ENCODE measurements around the gene POLE. TPM values are rescaled to one million over a fixed set of nuclear protein-coding genes. Genes with fewer than 3 reads are reported as not detected.
A peak's percentile ranks its signal among the peaks of the same experiment; 100 is the strongest.
"Not testable (repeated sequence)": the region's sequence is repeated elsewhere in the genome, so short reads cannot be mapped to it uniquely, and the experiment has no call there.

Gene POLE
- total RNA-seq, 1 donor from 2014 or later: 32.1 TPM

DNA sequence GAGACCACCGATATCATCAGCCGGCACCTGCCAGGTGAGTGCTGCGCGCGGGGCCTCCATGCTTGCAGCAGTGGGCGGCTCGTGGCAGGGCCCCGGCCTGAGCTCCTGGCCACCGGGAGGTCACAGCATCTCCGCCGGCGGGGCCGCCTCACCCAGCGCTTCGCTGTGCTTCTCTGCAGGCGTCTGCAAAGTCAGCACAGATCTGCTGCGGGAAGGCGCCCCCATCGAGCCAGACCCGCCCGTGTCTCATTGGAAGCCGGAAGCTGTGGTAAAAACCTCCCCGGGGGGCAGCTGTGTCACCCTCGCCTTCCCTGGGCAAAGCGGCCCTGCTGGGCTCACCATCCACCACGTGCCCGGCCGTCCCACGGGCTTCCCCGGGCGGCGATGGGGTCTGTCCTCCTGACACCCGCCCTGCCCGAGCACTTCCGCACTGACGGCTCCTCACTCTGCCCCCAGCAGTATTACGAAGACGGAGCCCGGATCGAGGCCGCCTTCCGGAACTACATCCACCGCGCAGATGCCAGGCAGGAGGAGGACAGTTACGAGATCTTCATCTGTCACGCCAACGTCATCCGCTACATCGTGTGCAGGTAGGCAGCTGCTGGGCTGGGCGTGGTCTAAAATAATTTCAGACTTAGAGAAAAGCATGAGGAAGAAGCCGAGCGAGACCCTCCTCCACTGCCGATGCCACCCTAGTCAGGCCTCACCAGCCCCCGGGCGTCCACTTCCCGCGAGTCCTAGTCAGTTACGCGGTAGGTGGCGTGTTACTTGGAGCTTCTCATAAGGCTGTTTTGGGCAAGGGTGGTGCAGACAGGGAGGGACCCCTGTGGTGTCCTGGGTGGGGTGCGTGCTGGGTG is 30.6 kb upstream of the POLE start:
- no peak for DNase-seq

DNA sequence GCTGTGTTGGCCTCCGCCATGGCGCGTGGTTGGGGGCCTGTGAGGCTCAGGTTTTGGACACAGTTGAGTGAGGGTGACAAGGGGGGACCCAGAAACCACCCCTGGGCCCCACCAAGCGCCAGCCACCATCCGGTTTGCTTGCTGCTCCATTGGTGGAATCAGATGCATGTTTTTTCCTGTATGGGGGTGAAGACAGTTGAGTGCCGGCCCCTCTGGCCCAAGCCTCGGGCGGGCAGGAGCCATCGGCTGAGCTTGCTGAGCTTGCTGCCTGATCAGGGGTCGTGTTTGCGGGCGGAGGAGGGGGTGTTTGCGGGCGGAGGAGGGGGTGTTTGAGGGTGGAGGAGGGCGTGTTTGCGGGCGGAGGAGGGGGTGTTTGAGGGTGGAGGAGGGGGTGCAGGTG is 29.9 kb upstream of the POLE start:
- no peak for DNase-seq

- no peak for DNase-seq
Observed at GRCh38 chr12:132716356-132716755, 29.2 kb upstream of the POLE start.

- DNase-seq: no peak
Observed at GRCh38 chr12:132715874-132716273, 28.7 kb upstream of the POLE start.

GRCh38 chr12:132713123-132713522 is 26.0 kb upstream of the POLE start:
- DNase-seq: no peak

- DNase-seq: peak; percentile 11
Observed at GRCh38 chr12:132711080-132711843, 24.1 kb upstream of the POLE start.

- peak; percentile 92 for DNase-seq
Observed at GRCh38 chr12:132710405-132711079, 23.4 kb upstream of the POLE start, which contains the start of gene PGAM5. PGAM5 (plus strand) TSS chr12:132710842; CDS start chr12:132710877, 35 bp downstream.

GRCh38 chr12:132710043-132710404 is 22.9 kb upstream of the POLE start:
- DNase-seq: no peak

- DNase-seq: no peak
Observed at GRCh38 chr12:132708150-132708549, 21.0 kb upstream of the POLE start.

- DNase-seq: no peak
Observed at GRCh38 chr12:132707241-132707640, 20.1 kb upstream of the POLE start.

DNA sequence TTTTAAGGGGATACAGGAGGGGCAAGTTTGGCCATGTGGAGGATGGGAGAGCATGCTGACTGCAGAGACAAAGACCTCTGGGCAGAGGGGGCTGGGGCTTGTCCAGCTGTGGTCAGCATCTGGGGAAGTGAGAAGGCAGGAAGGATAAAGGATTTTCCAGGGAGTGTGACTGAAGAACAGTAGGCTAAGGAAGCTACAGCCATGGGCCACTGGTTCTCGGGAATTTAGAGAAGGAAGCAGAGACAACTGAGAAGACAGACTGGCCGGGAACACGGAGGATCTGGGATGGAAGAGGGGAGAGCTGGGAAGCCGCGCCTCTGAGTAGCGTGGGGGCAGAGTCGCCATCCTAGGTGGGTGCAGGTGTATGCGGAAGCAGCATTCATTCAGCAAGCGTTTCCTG is 16.5 kb upstream of the POLE start:
- no peak for DNase-seq

- no peak for DNase-seq
Observed at GRCh38 chr12:132702640-132703039, 15.5 kb upstream of the POLE start.

DNA sequence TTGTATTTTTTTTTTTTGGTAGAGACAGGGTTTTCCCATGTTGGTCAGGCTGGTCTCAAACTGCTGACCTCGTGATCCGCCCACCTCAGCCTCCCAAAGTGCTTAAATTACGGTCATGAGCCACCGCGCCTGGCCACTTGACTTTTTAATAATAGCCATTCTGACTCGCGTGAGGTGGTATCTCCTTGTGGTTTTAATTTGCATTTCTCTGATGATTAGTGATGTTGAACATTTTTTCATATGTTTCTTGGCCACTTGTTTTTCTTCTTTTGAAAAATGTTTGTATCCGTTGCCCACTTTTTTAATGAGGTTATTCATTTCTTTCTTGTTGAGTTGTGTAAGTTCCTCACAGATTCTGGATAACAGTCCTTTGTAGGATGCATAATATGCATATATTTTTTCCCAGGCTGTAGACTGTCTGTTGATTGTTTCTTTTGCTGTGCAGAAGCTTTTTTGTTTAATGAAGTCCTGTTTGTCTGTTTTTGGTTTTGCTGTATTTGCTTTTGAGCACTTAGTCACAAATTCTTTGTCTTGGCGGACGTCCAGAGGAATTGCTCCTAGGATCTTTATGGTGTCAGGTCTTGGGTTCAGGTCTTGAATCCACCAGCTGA is 13.2 kb upstream of the POLE start:
- no peak for DNase-seq

- DNase-seq: no peak
Observed at GRCh38 chr12:132698341-132698740, 11.2 kb upstream of the POLE start.

- no peak for DNase-seq
Observed at GRCh38 chr12:132695431-132695830, 8.3 kb upstream of the POLE start.

DNA sequence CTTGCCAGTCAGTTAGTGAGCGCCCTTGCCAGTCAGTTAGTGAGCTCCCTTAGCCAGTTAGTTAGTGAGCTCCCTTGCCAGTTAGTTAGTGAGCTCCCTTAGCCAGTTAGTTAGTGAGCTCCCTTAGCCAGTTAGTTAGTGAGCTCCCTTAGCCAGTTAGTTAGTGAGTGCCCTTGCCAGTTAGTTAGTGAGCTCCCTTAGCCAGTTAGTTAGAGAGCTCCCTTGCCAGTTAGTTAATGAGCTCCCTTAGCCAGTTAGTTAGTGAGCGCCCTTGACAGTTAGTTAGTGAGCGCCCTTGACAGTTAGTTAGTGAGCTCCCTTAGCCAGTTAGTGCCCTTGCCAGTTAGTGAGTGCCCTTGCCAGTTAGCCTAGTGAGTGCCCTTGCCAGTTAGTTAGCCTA is 7.7 kb upstream of the POLE start:
- not testable (repeated sequence) for DNase-seq

- DNase-seq: not testable (repeated sequence)
Observed at GRCh38 chr12:132692030-132692429, 4.9 kb upstream of the POLE start.

GRCh38 chr12:132690112-132690511 is 3.0 kb upstream of the POLE start:
- DNase-seq: no peak

GRCh38 chr12:132689227-132689626 is 2.1 kb upstream of the POLE start:
- DNase-seq: no peak

- DNase-seq: peak; percentile 63
Observed at GRCh38 chr12:132686825-132687210, 324 bp downstream of the POLE start.

GRCh38 chr12:132685400-132685799 is 1.7 kb downstream of the POLE start:
- DNase-seq: no peak

DNA sequence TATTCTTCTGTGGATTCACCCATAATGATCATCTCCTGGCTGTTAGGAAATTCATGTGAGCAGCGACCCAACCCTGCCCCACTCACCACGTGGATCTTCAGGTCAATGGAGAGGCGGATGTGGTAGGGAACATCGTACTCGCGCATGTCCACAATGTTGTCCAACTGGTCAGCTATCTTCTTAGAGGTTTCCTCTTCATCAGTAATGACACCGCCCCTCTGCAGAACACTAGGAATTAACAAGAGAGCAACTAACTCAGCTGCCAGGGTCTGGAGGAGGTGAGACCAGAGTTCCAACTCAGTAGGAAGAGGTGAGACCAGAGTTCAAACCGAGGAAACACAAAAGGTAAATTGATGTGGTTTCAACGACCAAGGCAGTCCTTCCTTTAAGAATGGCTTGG is 9.7 kb downstream of the POLE start:
- DNase-seq: no peak
